ENCODE measurements around the gene FAM43B.
"Not testable (repeated sequence)": the region's sequence is repeated elsewhere in the genome, so short reads cannot be mapped to it uniquely, and the experiment has no call there.

FAM43B gene, protein sequence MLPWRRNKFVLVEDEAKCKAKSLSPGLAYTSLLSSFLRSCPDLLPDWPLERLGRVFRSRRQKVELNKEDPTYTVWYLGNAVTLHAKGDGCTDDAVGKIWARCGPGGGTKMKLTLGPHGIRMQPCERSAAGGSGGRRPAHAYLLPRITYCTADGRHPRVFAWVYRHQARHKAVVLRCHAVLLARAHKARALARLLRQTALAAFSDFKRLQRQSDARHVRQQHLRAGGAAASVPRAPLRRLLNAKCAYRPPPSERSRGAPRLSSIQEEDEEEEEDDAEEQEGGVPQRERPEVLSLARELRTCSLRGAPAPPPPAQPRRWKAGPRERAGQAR

DNA sequence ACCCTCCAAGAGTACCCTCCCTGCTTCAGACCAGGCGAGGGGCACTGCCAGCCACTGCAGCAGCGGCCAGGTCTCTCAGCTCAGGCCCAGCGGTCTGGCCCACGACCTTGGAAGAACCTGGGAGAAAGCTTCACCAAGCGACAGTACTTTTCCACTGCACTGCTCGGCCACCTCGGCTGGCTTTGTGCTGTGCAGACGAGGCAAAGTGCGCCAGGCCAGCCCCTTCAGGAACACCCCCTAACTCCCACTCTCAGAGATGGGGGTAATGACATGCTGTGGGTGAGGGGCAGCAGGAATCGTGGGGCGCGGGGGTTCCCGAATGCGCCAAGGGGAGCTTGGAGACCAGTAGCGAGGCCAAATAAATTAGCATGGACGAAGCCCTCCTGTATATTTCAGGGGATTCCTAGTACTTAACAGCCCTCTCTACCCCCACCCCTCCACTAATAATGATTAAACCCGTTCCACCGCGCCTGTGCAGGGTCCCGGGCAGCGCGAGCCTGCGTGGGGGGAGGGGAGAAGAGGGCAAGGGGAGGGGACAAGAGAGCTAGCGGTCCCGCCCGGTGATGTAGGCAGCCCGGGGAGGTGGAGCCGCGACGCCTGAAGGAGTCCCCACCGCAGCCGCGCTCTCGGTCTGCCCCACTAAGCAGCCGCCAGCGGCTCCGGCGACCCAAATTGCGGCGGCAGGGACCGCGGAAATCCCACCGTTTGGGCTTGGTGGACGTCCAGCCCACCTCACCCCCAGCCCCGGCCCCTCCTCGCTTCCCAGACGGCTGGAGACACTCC lies at the start of gene FAM43B:
TSS of gene FAM43B (plus strand) at position 629 of the 783 bp plus-strand sequence. CDS start 401 bp downstream, outside the sequence.
- DNase-seq: peak in 50 of 56 donors; percentile 11 to 82 (median 54)

DNA sequence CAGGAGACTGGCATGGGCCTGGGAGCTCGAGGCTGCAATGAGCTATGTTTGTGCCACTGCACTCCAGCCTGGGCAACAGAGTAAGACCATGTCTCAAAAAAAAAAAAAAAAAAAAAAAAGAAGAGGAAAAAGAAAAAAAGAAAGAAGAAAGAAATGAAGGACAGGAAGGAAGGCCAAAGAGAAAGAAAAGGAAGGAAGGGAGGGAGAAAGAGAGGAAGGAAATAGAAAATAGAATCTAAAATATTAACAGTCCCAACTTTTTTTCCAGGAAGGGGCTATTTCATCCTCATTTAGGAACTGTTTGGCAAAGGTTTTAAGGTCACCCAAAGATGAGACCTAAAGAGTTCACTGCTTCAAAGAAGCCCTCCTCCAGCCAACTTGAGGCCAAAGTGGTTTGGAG lies 46.9 kb upstream of the FAM43B start:
- DNase-seq: no peak

DNA sequence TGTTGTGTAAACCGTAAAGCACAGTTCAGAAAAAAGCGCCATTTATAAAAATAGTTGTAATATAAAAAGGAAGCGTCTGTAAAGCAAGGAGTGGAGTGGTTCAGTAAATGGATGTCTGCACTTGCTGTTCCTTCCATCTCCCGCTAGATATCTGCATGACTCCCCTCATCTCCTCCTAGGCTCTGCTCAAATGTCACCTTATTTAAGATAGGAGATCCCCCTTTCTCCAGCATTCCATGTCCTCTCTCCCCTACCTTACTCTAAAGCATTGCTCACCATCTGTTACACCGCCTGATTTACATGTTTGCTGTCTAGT lies 45.2 kb upstream of the FAM43B start:
- no peak for DNase-seq

DNA sequence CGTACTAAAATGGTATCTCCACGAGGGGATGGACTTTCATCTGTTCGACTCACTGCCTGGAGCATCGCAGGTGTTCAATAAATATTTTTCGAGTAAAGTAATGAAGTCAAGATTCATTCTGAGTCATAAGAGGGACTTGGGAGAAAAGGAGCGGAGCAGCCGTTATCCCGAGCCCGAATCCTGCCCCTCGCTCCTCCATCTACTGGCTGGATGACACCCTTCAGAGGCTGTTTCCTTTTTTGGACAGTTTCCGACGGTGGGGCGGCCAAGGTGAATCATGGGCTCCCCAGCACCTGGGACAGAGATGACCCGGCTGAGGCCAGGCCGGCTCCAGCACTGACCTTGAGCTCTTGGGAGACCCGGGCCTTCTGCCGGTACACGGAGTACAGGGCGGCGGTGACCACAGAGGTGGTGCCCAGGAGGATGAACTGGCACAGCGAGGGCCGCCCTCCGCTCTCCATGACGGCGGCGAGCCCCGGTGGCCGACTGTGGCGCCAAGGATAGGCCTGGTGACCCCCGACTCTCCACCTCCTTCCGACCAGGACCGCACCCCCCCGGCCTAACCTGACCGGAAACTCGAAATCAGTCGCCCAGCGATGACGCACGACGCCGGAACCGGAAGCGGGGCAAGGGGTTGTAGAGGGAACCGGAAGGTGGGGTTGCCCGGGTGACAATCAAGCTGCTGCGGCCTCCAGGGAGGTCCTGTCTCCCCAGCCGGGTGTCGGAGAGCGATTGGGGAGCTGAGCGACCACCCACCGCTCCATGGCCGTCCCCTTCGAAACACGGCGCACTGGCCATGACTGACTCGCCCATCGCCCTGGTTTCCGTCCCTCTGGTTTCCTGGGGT lies 44.6 kb upstream of the FAM43B start, which contains the start of gene MUL1:
TSS of gene MUL1 (minus strand) at position 588 of the 847 bp plus-strand sequence. CDS start at position 461, 127 bp downstream.
- DNase-seq: peak; percentile 60 to 98 (median 91)

DNA sequence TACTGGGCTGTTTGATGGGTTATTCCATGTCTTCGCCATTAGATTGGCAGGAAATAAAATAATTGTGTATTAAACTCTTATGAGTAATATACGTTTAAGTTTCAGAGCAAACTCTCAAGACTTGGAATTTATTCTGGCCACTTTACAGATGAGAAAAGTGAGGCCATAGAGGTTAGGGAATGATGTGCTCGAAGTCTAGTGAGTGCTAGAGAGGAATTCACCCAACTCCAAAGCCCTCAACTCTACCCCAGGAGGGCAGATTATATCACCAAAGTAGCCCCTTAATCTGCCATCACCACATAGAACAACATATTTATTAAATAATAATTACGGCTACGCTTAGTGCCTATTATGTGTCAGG lies 44.0 kb upstream of the FAM43B start:
- DNase-seq: no peak

DNA sequence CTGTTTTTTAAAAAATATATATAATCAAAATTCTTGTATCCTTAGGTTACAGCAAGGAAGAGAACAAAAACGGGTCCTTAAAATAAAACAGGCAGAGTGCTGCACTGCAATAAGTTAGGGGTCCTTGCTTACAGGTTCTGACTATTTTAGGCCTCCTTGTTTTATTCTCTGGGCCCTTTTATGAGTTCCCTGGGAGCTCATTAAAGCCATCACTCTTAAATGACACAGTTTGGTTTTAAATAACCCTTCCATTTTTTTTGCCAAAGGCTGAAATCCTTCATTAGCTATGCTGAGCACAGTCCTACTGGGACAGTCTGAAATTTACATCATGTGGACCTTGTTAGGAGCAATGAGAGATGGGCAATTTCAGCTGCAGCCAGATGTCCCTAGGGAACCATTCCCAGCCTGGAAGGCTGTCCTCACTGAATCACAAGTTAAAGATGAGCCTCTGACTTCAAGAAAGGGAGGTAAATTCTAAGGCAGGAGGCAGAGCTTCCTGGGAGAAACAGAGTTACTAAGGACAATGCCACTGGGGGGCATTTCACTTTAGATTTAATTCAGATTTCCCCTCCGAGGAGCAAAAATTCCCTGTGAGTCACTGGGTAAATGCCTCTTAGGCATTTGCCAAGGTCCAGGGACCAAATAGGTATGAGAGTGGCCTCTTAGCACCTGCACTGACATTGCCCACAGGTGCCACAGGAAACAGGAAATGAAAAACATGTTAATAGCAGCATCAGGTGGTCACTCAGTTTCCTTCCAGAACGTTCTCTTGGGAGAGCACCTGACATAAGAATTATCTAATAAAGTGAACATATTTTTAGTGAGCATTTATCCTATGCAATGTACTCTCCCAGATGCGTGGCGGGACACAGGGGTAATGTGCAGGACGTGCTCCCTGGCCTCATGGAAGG lies 40.6 kb upstream of the FAM43B start:
- DNase-seq: no peak

DNA sequence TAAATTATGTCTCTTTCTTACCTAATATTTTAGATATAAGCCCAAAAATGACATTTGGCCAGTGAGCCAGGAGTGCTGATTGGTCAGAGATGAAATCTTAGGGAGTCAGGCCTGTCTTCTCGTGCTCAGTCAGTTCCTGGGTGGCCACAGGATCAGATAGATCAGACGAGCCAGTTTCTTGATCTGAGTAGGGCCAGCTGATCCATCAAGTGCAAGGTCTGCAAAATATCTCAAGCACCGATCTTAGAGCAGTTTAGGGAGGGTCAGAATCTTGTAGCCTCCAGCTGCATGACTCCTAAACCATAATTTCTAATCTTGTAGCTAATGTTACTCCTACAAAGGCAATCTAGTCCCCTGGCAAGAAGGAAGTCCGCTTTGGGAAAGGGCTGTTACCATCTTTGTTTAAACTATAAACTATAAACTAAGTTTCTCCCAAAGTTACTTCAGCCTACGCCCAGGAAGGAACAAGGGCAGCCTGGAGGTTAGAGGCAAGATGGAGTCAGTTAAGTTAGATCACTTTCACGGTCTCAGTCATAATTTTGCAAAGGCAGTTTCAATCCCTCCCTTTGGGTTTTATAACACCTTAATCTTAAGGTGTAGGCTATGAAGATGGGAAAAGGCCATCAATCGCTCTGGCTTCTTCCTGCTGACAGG lies 32.6 kb upstream of the FAM43B start:
- not testable (repeated sequence) for DNase-seq

DNA sequence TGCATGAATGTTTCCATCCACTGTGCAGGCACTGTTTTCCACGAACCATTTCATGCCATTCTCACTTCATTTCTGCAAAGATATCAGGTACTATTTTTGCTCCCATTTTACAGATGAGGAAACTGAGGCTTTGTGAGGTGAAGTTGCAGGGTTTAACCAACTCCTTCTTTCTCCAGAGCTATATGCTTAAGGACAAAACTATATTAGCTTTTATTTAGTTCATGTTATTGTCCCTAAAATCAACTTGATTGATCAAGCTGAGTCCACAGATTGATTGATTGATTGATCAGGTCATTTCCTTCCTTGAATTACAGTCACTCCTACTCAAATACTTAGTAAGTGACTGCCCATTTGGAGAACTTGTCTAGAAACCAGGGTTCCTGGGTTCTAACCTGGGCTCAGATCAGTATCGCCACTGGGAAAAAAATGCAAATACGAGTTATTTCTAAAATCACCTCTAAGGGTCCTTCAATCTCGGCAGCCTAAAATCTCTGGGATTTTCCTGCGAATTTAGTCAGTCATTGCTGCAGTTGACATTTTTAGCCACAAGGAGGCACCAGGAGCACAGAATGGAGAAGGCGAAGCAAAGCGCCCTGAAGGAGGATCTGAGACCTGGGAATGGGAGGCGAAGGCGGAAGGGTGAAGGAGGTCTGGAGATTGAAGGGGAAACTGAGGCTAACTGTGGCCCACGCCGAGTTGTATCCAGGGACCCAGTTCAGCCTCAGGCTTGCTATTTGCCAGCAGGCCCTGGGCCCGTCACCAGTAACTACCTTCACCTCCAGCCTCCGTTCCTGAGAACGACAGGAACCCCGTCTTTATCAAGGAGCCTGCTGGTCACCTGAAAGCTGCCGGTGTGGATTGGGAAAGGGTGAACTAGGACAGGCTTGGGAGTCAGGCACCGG lies 30.2 kb upstream of the FAM43B start:
- DNase-seq: peak in 48 of 56 donors; percentile 6 to 85 (median 35)

DNA sequence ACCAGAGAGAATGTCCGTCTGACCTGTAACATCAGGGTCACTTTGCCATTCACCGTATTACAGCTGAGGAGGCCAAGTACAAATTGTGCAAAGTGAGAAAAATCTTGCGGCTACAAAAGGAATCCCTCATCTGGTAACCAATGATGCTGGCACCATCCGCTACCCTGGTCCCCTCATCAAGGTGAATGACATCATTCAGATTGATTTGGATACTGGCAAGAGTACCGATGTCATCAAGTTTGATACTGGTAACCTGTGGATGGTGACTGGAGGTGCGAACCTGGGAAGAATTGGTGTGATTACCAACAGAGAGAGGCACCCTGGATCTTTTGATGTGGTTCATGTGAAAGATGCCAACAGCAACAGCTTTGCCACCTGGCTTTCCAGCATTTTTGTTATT lies 26.1 kb upstream of the FAM43B start:
- no peak for DNase-seq

DNA sequence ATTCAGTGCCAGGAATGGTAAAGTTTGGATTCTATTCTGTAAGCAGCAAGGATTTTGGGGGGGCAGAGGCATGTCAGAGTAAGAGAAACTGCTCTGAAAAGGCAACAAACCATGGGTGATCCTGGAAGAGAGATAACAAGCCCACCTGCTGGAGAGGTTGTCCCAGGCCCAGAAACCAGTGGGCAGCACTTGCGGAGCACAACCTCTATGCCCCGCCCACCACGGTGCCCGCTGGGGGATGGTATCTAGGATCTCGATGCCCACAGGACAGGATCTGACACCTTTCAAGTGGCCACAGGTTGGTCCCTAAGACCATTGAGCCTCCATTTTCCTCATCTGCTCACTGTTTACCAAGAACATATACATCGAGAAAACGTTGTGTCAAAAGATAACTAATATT lies 24.2 kb upstream of the FAM43B start:
- no peak for DNase-seq

DNA sequence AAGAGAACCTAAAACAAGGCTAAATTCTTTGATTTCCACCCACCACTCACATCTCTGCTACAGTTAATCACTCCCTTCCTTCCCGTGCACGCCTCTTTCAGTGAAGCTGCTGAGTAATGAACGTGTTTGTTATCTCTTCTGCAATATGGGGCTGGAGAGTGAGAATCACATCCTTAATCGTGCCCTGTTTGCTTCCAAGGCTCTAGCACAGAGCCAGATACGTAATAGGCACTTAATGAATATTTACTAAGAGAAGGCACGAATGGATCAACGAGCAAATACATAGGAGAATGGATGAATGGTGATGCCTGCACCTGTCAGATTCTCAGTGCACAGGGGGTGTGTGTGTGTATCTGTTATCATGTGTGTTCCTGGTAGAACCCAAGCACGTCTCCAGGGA lies 22.1 kb upstream of the FAM43B start:
- DNase-seq: peak in 2 of 56 donors; percentile 6 to 10

DNA sequence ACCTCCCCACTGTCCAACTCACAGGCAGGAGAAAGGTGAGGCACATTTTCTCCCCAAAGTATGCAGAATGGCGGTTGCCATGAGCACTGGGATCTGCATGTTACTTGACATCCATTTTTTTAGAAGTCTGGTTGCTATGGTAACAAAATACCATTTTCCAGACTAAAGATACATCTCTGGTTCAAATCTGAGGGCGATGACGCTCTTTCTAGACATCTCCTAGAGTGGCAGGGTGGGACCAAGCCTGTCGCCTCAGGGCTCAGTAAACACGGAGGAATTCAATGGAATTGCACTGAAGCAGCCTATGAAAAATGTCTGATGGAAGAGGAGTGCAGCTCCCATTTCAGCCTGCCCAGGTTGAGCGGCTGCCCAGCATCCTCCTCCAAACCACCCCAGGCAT lies 21.5 kb upstream of the FAM43B start:
- DNase-seq: no peak

DNA sequence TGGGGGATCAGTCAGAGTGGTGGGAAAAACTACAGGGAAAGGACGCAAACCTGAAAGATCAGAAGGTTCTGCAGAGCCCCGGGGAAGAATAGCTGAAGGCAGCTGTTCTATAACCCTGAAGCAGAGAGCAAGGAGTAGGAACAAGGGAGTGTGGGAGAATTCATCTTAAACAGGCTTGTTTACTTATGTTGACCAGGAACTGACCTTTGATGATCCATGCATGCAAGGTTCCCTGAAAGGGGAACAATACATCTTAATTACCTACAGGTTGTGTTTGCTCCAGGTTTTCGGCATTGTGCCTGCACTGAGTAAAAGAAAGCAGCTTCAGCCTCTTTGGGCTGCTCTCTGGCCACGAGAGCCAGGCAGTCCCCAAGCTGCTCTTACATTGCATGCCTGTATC lies 18.7 kb upstream of the FAM43B start:
- DNase-seq: no peak

DNA sequence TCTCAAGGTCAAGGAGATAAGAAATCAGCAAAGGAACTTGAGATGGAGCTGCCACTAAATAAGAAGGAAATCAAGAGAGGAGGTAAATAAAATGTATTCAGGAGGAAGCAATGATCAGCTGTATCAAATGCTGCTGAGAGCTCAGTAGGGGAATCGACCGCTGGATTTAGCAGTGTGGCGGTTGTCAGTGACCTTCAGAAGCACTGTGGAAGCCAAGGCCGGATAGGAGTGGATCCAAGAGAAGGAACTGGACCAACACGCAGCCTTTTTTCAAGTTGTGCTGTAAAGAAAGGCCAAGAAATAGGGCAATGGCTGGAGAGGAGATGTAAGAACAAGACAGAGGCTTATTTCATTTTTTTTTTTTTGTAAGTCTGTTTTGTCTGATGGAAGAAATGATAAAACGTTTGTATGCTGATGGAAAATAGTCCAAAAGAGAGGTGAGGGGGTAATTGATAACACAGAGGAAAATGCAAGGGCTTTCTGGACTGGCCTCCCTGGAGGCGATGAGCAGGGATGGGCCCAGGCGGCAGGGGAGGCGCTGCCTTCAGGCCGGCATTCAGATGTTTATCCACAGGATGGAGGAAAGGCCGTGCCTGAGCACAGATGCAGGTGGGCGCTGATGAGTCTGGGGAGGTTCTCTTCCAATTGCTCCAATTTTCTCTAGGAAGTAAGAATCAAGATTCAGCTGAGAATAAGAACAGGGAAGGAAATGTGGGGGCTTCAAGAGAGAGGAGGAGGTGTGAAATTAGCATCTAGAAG lies 17.5 kb upstream of the FAM43B start:
- peak in 7 of 56 donors; percentile 4 to 55 (median 16) for DNase-seq

DNA sequence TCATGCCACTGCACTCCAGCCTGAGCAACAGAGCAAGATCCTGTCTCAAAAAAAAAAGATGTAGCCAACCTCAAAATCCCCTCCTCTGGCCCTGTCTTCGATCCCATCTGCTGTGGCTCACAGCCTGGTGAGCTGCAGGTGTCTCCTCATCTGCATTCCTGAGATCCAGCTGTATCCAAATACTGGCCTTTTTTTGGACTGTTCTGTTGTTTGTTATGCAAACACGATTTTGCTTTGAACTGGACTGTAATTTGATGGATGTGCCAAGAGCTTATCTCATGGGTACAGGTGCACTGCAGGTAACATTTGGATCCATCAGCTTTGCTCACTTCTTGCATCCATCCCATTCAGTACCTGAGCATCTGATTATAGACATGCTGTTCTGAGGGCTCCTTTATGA lies 14.1 kb upstream of the FAM43B start:
- DNase-seq: no peak

DNA sequence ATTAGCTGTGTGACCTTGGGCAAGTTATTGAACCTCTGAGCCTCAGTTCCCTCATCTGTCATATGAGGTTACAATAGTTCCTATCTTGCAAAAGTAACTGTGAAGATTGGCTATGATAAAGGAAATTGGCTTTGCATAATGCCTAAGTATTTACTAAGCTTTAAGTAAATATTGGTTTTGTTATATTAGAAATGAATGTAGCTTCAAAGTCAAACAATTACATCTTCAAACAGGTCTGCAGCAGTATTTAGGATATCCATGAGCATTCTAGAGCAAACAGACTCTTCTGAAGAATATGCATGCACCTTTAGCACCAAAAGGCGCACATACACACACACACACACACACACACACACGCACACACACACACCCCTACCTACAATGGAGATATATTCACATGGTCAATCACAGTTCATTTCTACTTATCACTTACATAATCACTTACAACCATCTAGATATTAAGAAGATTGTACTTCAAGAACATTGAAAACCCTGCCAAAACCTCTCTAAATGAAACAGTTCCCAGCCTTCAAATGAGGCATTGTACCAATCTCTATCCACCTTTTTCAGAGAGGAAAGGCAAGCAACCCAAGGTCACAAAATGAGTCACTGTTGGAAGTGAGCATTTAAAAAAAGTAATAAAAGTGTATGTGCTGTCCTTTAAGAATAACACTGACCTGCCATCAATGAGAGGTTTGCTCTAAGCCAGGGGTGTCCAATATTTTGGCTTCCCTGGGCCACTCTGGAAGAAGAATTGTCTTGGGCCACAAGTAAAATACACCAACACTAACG lies 13.4 kb upstream of the FAM43B start:
- no peak for DNase-seq

DNA sequence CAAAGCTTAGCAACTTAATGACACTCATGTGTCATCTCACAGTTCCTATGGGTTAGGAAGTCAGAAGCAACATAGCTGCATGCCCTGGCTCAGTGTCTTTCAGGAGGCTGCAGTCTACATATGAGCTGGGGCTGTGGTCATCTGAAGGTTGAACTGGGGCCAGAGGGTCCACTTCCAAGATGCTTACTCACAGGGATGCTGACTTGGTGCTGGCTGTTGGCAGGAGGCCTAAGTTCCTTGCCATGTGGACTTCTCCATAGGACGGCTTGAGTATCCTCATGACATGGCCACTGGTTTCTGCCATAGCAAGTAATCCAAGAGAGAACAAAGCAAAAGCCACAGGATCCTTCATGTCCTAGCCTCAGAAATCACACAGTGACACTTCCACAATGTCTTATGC lies 12.1 kb upstream of the FAM43B start:
- DNase-seq: no peak

DNA sequence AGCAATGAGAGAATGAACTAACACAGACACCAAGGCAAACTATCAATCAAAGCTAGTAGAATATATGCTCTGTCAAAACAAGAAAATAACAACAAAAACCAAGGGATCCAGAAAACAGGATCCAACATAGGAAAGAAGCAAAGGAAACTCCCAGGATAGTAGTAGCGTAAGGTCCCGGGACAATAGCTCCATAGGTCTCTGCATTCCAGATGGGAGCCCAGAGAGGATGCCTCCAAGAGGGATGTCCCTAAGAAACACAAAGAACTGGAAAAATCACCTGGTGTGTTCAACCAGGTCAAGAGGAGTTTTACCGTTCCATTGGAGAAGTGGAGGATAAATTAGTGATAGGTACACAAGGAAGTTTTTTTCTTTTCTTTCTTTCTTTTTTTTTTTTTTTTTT lies 5.7 kb upstream of the FAM43B start:
- no peak for DNase-seq

Measured in amygdala (tissue), 56 donors.